ENCODE data around the gene RBM38.

RBM38 gene

GRCh38 chr20:57437672-57438330 lies 46.6 kb downstream of the RBM38 start:
- no peak for DNase-seq (ENCODE audit: low read depth)

- no peak for DNase-seq (ENCODE audit: low read depth)
Measured at GRCh38 chr20:57438552-57438951, 47.4 kb downstream of the RBM38 start.

GRCh38 chr20:57439432-57439831 lies 48.2 kb downstream of the RBM38 start:
- no peak for DNase-seq (ENCODE audit: low read depth)

GRCh38 chr20:57439993-57440392 lies 48.8 kb downstream of the RBM38 start:
- DNase-seq (ENCODE audit: low read depth) = no peak

- no peak for DNase-seq (ENCODE audit: low read depth)
Measured at GRCh38 chr20:57440678-57441509, 49.7 kb downstream of the RBM38 start.

GRCh38 chr20:57441510-57442154 lies 50.4 kb downstream of the RBM38 start:
- DNase-seq (ENCODE audit: low read depth) = no peak

- DNase-seq (ENCODE audit: low read depth) = no peak
Measured at GRCh38 chr20:57442158-57442887, 51.1 kb downstream of the RBM38 start.

- DNase-seq (ENCODE audit: low read depth) = no peak
Measured at GRCh38 chr20:57442888-57443239, 51.7 kb downstream of the RBM38 start.

GRCh38 chr20:57443349-57444265 lies 52.4 kb downstream of the RBM38 start:
- DNase-seq (ENCODE audit: low read depth) = no peak

GRCh38 chr20:57444394-57445048 lies 53.3 kb downstream of the RBM38 start:
- DNase-seq (ENCODE audit: low read depth) = no peak

- DNase-seq (ENCODE audit: low read depth) = no peak
Measured at GRCh38 chr20:57445298-57445697, 54.1 kb downstream of the RBM38 start.

- no peak for DNase-seq (ENCODE audit: low read depth)
Measured at GRCh38 chr20:57445774-57446173, 54.6 kb downstream of the RBM38 start.

- DNase-seq (ENCODE audit: low read depth) = no peak
Measured at GRCh38 chr20:57448764-57449354, 57.7 kb downstream of the RBM38 start.

- DNase-seq (ENCODE audit: low read depth) = no peak
Measured at GRCh38 chr20:57449398-57450354, 58.5 kb downstream of the RBM38 start.

- DNase-seq (ENCODE audit: low read depth) = no peak
Measured at GRCh38 chr20:57450419-57450818, 59.2 kb downstream of the RBM38 start.

GRCh38 chr20:57450931-57451330 lies 59.7 kb downstream of the RBM38 start:
- DNase-seq (ENCODE audit: low read depth) = no peak

- no peak for DNase-seq (ENCODE audit: low read depth)
Measured at GRCh38 chr20:57451431-57451794, 60.2 kb downstream of the RBM38 start.

GRCh38 chr20:57451795-57452661 lies 60.8 kb downstream of the RBM38 start:
- no peak for DNase-seq (ENCODE audit: low read depth)
